Measurements from ENCODE around the gene KIAA0513. TPM values are rescaled to one million over a fixed set of nuclear protein-coding genes. Genes with fewer than 3 reads are reported as not detected.

Gene KIAA0513
- polyA plus RNA-seq, 1 donor (not counting 4 experiments of a cell fraction or from before 2014, with no cell fraction given), result 3.3 TPM

GRCh38 chr16:85127379-85127723 lies 99.8 kb downstream of the KIAA0513 start:
- DNase-seq (ENCODE audit: low read depth, low spot score), result no peak
- Histone ChIP-seq H3K9ac (ENCODE audit: control insufficient read depth, extremely low read depth, insufficient read depth, low read length) (no peak overlapping the region), H3K9me3 (ENCODE audit: control insufficient read depth, low read depth, low read length) (no peaks in the 10 kb centered on the region), H3K4me2 (ENCODE audit: control insufficient read depth, extremely low read depth, insufficient read depth, low read depth, low read length) (no peak overlapping the region), H3K9me1 (ENCODE audit: control insufficient read depth, extremely low read depth, insufficient read depth, low read length) (no peaks in the 10 kb centered on the region), H3K4me3 (ENCODE audit: control insufficient read depth in 2 of 3, extremely low read depth in 1 of 3, insufficient read depth in 2 of 3, low read depth in 1 of 3, low read length in 3 of 3) (no peak overlapping the region), H2AFZ (ENCODE audit: control insufficient read depth, low read length) (no peak overlapping the region), H3K27me3 (ENCODE audit: control insufficient read depth, extremely low read depth, insufficient read depth, low read length) (peaks cover 8% of the 10 kb centered on the region), H3K79me2 (ENCODE audit: control insufficient read depth, insufficient read depth, low read length) (no peaks in the 10 kb centered on the region), H3K36me3 (ENCODE audit: control insufficient read depth in 2 of 2, extremely low read depth in 1 of 2, insufficient read depth in 2 of 2, low read length in 2 of 2) (no peaks in the 10 kb centered on the region), H3K27ac (ENCODE audit: control insufficient read depth, insufficient read depth, low read length) (no peak overlapping the region), H3K4me1 (ENCODE audit: control insufficient read depth, extremely low read depth, insufficient read depth, low read length) (peaks cover 3% of the 10 kb centered on the region), H4K20me1 (ENCODE audit: control insufficient read depth, extremely low read depth, insufficient read depth, low read length) (no peaks in the 10 kb centered on the region)
- no peak for FAIRE-seq
- dilution Hi-C loops (cut with MboI; ENCODE audit: extremely low pct_ligation_motif_present, low sequenced_read_pairs), result no loop called here
- TF ChIP-seq CTCF (optimal IDR thresholded peaks at IDR 0.05 in 1 of 3, IDR thresholded peaks at IDR 0.05 in 1 of 3, conservative IDR thresholded peaks at IDR 0.05 in 1 of 3; ENCODE audit: extremely low read depth in 1 of 3, insufficient read depth in 2 of 3, low read length in 3 of 3) (no peak), EZH2 (IDR thresholded peaks at IDR 0.05; ENCODE audit: low read length) (no peak)

- Histone ChIP-seq H3K4me3 (ENCODE audit: control insufficient read depth in 2 of 3, extremely low read depth in 1 of 3, insufficient read depth in 2 of 3, low read depth in 1 of 3, low read length in 3 of 3) (no peak overlapping the region), H3K36me3 (ENCODE audit: control insufficient read depth in 2 of 2, extremely low read depth in 1 of 2, insufficient read depth in 2 of 2, low read length in 2 of 2) (no peaks in the 10 kb centered on the region), H3K9me1 (ENCODE audit: control insufficient read depth, extremely low read depth, insufficient read depth, low read length) (no peaks in the 10 kb centered on the region), H3K9me3 (ENCODE audit: control insufficient read depth, low read depth, low read length) (no peaks in the 10 kb centered on the region), H3K27me3 (ENCODE audit: control insufficient read depth, extremely low read depth, insufficient read depth, low read length) (peaks cover 8% of the 10 kb centered on the region), H2AFZ (ENCODE audit: control insufficient read depth, low read length) (no peak overlapping the region), H3K79me2 (ENCODE audit: control insufficient read depth, insufficient read depth, low read length) (no peaks in the 10 kb centered on the region), H3K27ac (ENCODE audit: control insufficient read depth, insufficient read depth, low read length) (no peak overlapping the region), H4K20me1 (ENCODE audit: control insufficient read depth, extremely low read depth, insufficient read depth, low read length) (no peaks in the 10 kb centered on the region), H3K4me1 (ENCODE audit: control insufficient read depth, extremely low read depth, insufficient read depth, low read length) (peaks cover 3% of the 10 kb centered on the region), H3K9ac (ENCODE audit: control insufficient read depth, extremely low read depth, insufficient read depth, low read length) (no peak overlapping the region), H3K4me2 (ENCODE audit: control insufficient read depth, extremely low read depth, insufficient read depth, low read depth, low read length) (no peak overlapping the region)
- DNase-seq (ENCODE audit: low read depth, low spot score) (no peak), FAIRE-seq (no peak)
- dilution Hi-C loops (cut with MboI; ENCODE audit: extremely low pct_ligation_motif_present, low sequenced_read_pairs), result no loop called here
- no peak for TF ChIP-seq CTCF (optimal IDR thresholded peaks at IDR 0.05 in 1 of 3, IDR thresholded peaks at IDR 0.05 in 1 of 3, conservative IDR thresholded peaks at IDR 0.05 in 1 of 3; ENCODE audit: extremely low read depth in 1 of 3, insufficient read depth in 2 of 3, low read length in 3 of 3)
- no peak for TF ChIP-seq EZH2 (IDR thresholded peaks at IDR 0.05; ENCODE audit: low read length)
These were observed 100.7 kb downstream of the KIAA0513 start for GRCh38 chr16:85128079-85128837.
